GM19238 (cell line): ENCODE measurements around the gene PACRG.

ENCODE experiments used
- DNase-seq: peaks from one replicate; pipeline ENCODE4 v3.0.0; 2011; ENCODE audit warnings: low spot score; ENCODE audit not compliant: insufficient read length

PACRG gene

DNA sequence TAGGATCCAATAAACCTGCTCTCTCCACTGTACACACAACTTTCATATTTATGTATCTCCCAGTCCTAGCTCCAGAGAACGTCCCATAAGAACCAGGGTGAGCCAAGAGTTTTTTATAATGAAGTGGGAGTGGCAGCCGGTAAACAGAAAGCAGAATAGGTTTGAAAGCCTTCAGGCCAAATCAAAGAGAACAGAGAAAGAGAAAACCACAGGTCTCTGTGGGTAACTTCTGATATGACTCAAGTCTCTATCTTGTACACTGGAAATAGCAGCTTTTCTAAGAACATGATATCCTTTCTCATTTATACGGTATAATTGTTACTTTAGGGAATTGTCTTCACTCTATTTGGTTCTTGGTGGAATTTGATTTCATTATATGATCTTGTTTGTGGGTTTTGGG, 273.6 kb downstream of the PACRG start:
- DNase-seq, result no peak

GRCh38 chr6:163008186-163008585, 280.4 kb downstream of the PACRG start:
- no peak for DNase-seq

- DNase-seq, result no peak
These were observed 280.9 kb downstream of the PACRG start for GRCh38 chr6:163008626-163009025.

GRCh38 chr6:163010145-163010544, 282.4 kb downstream of the PACRG start:
- DNase-seq, result no peak

DNA sequence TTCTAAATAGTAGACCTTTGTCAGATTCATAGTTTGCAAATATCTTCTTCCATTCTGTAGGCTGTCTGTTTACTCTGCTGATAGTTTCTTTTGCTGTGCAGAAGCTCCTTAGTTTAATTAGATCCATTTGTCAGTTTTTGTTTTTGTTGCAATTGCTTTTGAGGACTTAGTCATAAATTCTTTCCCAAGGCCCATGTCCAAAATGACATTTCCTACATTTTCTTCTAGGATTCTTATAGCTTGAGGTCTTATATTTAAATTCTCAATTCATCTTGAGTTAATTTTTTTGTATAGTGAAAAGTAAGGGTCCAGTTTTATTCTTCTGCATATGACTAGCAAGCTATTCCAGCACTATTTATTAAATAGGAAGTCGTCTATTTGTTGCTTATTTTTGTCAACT, 287.0 kb downstream of the PACRG start:
- DNase-seq, result no peak

DNA sequence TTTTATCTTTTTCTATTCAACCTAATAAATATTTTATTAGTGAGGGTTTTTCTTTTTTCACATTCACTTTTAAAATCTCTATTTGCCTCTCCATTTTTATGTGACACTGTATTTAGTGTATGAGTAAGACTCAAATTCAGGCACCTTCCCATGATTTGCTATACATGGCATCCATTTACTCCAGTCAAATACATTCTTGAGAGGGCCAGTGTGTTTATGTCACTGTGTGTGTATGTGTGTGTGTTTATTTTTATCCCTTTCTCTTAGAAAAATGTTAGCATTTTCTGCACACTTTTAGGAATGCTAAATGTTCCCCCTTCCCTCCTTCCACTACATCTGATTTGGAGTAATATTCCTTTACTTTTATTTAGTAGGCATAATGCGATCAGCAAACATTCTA, 290.0 kb downstream of the PACRG start:
- no peak for DNase-seq

GRCh38 chr6:163019926-163020325, 292.2 kb downstream of the PACRG start:
- no peak for DNase-seq

DNA sequence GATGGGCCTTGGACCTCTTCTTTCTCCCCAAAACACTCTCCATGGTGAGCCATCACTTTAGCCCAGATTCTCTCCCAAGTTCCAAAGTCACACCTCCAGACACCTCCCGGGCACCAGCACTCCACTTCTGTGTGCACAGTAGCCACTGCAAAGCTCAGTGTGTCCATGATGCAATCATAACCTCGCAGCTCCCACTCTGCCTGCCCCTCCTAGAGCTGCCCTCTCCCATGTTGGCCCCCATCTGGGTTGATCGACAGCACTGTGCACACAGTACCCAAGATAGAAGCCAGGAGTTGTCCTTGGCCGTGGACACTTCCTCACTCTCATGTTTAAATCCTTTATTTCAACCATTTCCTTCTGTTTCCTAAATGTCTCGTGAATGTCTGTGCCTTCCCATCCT, 293.3 kb downstream of the PACRG start:
- DNase-seq, result no peak

DNA sequence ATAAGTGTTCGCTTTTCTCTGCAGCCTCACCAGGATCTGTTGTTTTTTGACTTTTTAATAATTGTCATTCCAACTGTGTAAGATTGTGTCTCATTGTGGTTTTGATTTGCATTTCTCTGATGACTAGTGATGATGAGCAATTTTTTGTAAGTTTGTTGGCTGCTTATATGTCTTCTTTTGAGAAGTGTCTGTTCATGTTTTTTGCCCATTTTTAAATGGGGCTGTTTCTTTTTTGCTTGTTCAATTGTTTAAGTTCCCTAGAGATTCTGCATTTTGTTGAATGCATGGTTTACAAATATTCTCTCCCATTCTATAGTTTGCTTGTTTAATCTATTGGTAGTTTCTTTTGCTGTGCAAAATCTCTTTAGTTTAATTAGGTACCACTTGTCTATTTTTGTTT, 295.9 kb downstream of the PACRG start:
- DNase-seq, result no peak

GRCh38 chr6:163026893-163027292, 299.1 kb downstream of the PACRG start:
- DNase-seq, result no peak

- no peak for DNase-seq
These were observed 303.2 kb downstream of the PACRG start for GRCh38 chr6:163030980-163031379.

DNA sequence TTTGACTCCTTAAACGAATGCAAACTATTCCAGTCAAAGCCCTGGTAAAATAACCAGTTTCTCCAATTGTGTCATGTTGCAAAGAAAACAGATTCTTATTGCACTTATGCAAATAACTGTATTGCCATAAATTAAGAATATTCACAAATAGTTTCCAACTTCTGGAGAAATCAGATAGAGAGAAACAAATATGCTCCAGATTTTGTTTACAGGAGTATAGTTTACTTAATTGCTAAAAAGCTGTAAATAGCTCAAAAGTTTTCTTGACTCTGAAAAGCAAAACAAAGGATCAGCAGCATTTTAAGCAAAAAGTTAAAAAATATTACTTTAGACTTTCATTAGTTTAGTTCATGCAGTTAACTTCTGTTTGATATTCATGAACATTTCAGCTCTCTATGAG, 304.2 kb downstream of the PACRG start:
- DNase-seq, result no peak

DNA sequence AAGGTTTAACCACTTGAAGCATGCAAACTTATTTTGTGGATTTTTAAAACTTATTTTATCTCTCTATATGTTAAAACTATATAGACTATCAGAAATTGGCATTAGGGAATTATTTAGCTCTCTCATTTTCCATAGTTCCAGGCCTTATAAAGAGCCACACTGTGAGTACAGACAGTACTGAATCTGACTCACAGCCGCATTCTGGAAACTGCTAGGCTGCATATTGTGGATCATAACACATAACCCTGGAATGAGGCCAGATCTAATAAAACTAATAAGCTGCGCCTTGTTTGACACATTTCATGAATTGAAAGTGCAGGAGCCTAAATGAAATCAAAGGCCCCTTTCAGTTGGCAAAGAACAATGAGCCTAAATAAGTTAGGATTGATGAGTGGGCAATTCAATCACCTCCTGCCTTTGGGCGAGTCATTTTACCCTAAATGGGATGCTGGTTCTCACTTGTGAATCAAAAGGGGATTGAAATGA, 308.4 kb downstream of the PACRG start:
- no peak for DNase-seq

GRCh38 chr6:163038317-163038716, 310.5 kb downstream of the PACRG start:
- no peak for DNase-seq

GRCh38 chr6:163048345-163048744, 320.6 kb downstream of the PACRG start:
- DNase-seq, result no peak

DNA sequence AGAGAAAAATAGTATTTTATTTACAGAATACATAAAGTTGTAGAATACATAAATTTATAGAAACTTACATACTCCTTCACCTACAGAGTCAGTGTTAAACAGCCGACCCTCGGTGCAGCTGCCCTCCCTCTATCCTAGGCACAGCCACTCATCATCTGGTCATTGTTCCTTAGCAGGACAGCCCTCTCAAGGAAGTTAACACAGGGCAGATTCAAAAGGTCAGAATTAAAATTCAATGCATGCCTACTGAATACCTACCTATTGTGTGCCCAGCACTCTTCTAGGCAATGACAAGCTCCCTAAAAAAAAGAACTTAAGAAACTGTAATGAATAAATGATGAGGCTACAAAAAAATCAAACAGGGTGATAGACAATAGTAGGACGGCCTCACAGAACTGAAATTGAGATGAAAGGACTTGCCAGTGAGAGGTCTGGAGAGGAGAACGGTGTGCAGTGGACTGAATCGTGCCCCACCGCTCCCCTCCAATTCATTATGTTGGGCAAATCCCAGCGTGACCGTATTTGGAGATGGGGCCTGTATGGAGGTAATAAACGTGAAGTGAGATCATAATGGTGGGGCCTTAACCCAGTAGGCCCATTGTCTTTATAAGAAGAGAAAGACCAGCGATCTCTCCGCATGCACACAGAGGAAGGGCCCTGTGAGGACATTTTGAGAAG, 326.0 kb downstream of the PACRG start:
- no peak for DNase-seq

DNA sequence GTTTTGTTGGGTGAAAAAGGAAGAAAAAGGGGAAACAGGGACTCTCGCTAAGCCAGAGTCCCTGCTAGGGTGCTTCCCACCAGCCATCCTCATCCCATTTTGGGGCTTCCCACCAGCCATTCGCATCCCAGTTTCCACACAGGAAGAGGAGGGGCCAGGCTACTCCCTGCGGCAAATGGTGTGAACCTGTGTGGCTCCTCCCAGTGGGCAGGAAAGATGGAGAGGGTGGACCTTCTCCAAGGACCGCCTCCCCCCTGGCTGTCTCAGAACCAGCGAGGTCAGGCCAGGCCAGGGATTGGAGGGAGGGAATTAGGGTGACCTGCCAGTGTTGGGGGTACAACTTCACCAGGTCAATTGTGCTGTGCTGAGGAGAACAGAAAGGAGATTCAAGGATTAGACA, 326.9 kb downstream of the PACRG start:
- no peak for DNase-seq

DNA sequence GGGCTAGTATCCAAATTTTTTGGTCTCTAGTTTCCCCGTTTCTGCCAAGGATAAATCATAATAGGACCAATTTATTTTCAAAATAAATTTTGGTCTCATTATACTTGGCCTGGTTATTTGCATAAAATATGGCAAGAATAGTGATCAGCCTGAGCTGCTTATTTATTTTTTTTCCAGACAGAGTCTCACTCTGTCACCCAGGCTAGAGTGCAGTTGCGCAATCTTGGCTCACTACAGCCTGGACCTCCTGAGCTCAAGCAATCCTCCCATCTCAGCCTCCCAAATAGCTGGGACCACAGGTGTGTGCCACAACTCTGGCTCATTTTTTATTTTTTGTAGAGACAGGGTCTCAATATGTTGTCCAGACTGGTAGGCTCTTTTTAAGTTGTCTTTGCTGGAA, 329.5 kb downstream of the PACRG start:
- DNase-seq, result no peak

DNA sequence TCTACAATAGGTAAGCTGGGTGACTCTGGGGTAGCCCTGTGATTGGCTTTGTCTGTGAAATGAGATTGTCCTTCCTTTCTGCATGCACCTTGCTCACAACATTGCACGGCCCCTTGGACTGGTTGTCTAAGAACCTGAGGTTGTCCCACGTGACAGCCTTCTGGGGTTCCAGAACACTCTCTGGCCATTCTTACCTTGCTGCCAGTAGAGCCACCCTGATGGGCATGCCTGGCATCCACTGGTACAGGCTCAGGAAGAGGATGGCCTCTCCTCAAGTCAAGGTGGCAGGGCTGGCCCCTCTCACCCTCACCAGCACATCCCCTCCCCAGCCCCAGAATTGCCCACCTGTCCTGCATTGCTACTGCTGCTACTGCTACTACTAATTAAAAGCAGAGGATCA, 335.0 kb downstream of the PACRG start:
- DNase-seq, result no peak

DNA sequence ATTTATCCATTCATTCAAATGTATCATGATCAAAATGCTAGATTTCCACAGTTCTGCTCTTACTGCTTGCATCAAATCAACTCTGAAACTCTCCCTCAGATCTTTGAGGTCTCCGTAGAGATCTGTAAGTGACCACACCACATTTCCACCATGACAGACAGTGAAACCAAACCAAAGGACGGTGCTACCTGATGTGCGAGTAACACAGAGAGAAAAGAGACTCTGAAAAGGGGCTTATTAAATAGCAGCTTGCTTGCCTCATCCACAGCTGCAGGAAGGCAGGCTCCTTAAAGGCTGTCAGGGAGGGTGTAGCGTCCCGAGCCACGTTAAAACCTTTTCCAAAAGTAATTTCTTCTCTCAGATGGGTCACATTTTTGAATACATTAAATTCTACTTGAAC, 335.8 kb downstream of the PACRG start:
- no peak for DNase-seq

DNA sequence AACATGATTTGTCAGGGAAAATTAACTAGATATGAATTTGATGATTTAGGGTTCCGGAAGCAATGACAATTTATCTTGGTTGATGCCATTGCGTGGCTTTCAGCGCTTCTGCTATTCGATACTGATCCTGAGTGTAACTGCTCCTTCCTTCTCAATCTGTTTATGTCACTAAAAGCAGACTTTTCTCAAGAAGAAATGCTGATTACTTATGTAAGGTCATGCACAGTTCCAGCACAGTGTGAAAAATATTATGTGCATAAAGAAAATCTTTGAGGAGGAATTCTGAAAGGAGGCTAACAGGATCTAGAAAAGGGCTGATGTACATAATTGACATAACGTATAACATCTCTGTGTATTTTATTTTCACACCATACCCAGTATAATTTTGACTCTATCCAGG, 336.6 kb downstream of the PACRG start:
- no peak for DNase-seq

GRCh38 chr6:163066200-163066599, 338.4 kb downstream of the PACRG start:
- DNase-seq, result no peak

- no peak for DNase-seq
These were observed 349.4 kb downstream of the PACRG start for GRCh38 chr6:163077134-163077533.

DNA sequence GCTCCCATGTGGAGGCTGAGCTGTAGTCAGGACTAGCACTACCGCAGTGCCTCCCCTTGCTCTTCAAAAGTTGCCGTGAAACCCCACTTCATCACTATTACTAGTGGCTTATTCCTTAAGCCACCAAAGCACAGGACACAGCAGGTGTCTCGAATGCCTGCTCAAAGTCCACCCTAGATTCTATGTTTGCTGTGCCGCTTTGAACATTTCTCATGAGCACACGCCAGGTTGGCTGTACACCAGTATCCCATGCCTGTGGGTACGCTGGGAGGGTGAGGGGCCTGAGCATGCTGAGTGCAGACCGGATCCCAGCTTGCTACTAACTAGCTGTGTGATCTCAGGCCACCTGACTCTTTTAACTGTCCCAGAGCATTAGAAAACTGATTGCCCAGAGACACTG, 350.9 kb downstream of the PACRG start:
- DNase-seq, result no peak
